HepG2 (cell line): ENCODE measurements around the gene LORICRIN. TPM values are rescaled to one million over a fixed set of nuclear protein-coding genes. Genes with fewer than 3 reads are reported as not detected.

Experiments used
- ATAC-seq: fragments of 200-7000 bp; cut with Tn5 transposase; 3 replicates; pipeline ENCODE4 v1.9.1; 2020; ENCODE audit warnings: mild to moderate bottlenecking, moderate library complexity
- BruUV-seq: library from RNA; stranded (reverse); fragments of 400-500 nt; replicated peaks from 2 replicates; lab custom pipeline; 2021; lab: Mats Ljungman, UMichigan
- CTCF ChIA-PET: fragments of 300-600 bp; formaldehyde crosslinking; extraction: SDS; loops from one replicate; lab custom pipeline; 2021; ENCODE audit warnings: low total read pairs, inconsistent platforms, low intra/inter-chr PET ratio; lab: Yijun Ruan, JAX
- POLR2A ChIA-PET: fragments of 350-600 bp; sonication (Branson Sonifier 250); formaldehyde crosslinking; loops from one replicate; lab custom pipeline; 2020; ENCODE audit warnings: antibody characterized with exemption, inconsistent platforms; lab: Yijun Ruan, JAX
- DNase-seq: peaks from one replicate; pipeline ENCODE4 v3.0.0-alpha.2; 2015; ENCODE audit warnings: low spot score
- FAIRE-seq: peaks from 3 replicates; lab custom pipeline; 2011; peaks lifted over from hg19 to GRCh38; lab: Jason Lieb, UNC
- H2AFZ ChIP-seq: one replicate; pipeline ENCODE4 v1.6.1; 2011; ENCODE audit warnings: low read length, inconsistent platforms
- H3K27ac ChIP-seq: fragments of 300-600 bp; 3 replicates; pipeline ENCODE4 v1.8.0; 2011; ENCODE audit warnings: mixed run types, mild to moderate bottlenecking, mixed read lengths, low read length, inconsistent platforms; ENCODE audit not compliant: insufficient read depth; ENCODE audit errors: extremely low read length
- H3K27me3 ChIP-seq, 2 experiments: fragments of 200-600 bp in 1 of 2; 2 replicates in 1 of 2; 3 replicates in 1 of 2; pipeline versions ENCODE4 v1.6.0 to v1.8.0; 2011; ENCODE audit warnings: low read length in 2 of 2, mild to moderate bottlenecking in 2 of 2, moderate library complexity in 2 of 2, inconsistent platforms in 1 of 2; ENCODE audit not compliant: insufficient read depth in 2 of 2, control insufficient read depth in 1 of 2
- H3K36me3 ChIP-seq, 2 experiments: fragments of 200-600 bp in 1 of 2; replicated peaks in 1 of 2; 2 replicates in 1 of 2; 3 replicates in 1 of 2; pipeline versions ENCODE4 v1.5.1 to v1.8.0; 2011; ENCODE audit warnings: low read length in 2 of 2, inconsistent platforms in 1 of 2; ENCODE audit not compliant: insufficient read depth in 2 of 2, control insufficient read depth in 1 of 2
- H3K4me1 ChIP-seq: 2 replicates; pipeline ENCODE4 v1.5.1; 2012; ENCODE audit warnings: low read length, inconsistent platforms; ENCODE audit not compliant: insufficient read depth
- H3K4me2 ChIP-seq: 2 replicates; pipeline ENCODE4 v1.6.0; 2011; ENCODE audit warnings: low read depth, low read length, inconsistent platforms
- H3K4me3 ChIP-seq, 3 experiments: fragments of 200-600 bp in 1 of 3; sonication (generic), shearing (Covaris generic) in 1 of 3; replicated peaks in 1 of 3; 2 replicates each; pipeline ENCODE4 v1.5.1; 2011 to 2016; ENCODE audit warnings: low read length in 3 of 3, inconsistent platforms in 2 of 3, low read depth in 2 of 3, mild to moderate bottlenecking in 2 of 3, control low read depth in 1 of 3, mixed read lengths in 1 of 3; ENCODE audit not compliant: insufficient read depth in 1 of 3
- H3K79me2 ChIP-seq: one replicate; pipeline ENCODE4 v1.6.1; 2011; ENCODE audit warnings: low read length, inconsistent platforms; ENCODE audit not compliant: insufficient read depth
- H3K9ac ChIP-seq: 2 replicates; pipeline ENCODE4 v1.6.0; 2011; ENCODE audit warnings: mild to moderate bottlenecking, low read depth, low read length, inconsistent platforms; ENCODE audit not compliant: insufficient read depth
- H3K9me3 ChIP-seq: 2 replicates; pipeline ENCODE4 v1.5.1; 2012; ENCODE audit warnings: mild to moderate bottlenecking, low read length
- H4K20me1 ChIP-seq: 2 replicates; pipeline ENCODE4 v1.6.0; 2011; ENCODE audit warnings: inconsistent platforms, mild to moderate bottlenecking, low read length, moderate library complexity; ENCODE audit not compliant: insufficient read depth
- CEBPG ChIP-seq: IDR thresholded peaks from 2 replicates; pipeline ENCODE4 v1.6.1; 2016
- CHD2 ChIP-seq: IDR thresholded peaks from 2 replicates; pipeline ENCODE4 v1.6.1; 2011; ENCODE audit warnings: low read depth, low read length, improper control_type of control experiment
- HOXA3 ChIP-seq: sonication (generic); formaldehyde crosslinking; IDR thresholded peaks from 2 replicates; pipeline ENCODE4 v1.5.0; 2020; ENCODE audit warnings: missing genetic modification reagents
- SP140L ChIP-seq: sonication (generic); formaldehyde crosslinking; IDR thresholded peaks from 2 replicates; pipeline ENCODE4 v1.4.0; 2020; ENCODE audit warnings: missing genetic modification reagents, borderline replicate concordance
- TIGD3 ChIP-seq: sonication (generic); formaldehyde crosslinking; IDR thresholded peaks from 2 replicates; pipeline ENCODE4 v1.5.1; 2020; ENCODE audit warnings: mild to moderate bottlenecking, missing genetic modification reagents, borderline replicate concordance
- TSC22D2 ChIP-seq: sonication (generic); formaldehyde crosslinking; IDR thresholded peaks from 2 replicates; pipeline ENCODE4 v1.5.1; 2020; ENCODE audit warnings: missing genetic modification reagents, mild to moderate bottlenecking, borderline replicate concordance
- ZBTB34 ChIP-seq: sonication (generic); formaldehyde crosslinking; IDR thresholded peaks from 2 replicates; pipeline ENCODE4 v1.8.0; 2022; ENCODE audit warnings: mild to moderate bottlenecking, missing genetic modification reagents
- ZBTB46 ChIP-seq: sonication (generic); formaldehyde crosslinking; IDR thresholded peaks from 2 replicates; pipeline ENCODE4 v1.4.0; 2020; ENCODE audit warnings: mild to moderate bottlenecking, missing genetic modification reagents, borderline replicate concordance
- ZNF639 ChIP-seq: conservative IDR thresholded peaks from 2 replicates; pipeline ENCODE4 v1.6.1; 2018; ENCODE audit warnings: missing genetic modification reagents
- ZNF652 ChIP-seq: IDR thresholded peaks from 2 replicates; pipeline ENCODE4 v1.6.1; 2016; ENCODE audit warnings: low read depth, borderline replicate concordance
- ZNF709 ChIP-seq: sonication (generic); formaldehyde crosslinking; IDR thresholded peaks from 2 replicates; pipeline ENCODE4 v1.5.0; 2020; ENCODE audit warnings: mild to moderate bottlenecking, missing genetic modification reagents
- ZNF841 ChIP-seq: sonication (generic); formaldehyde crosslinking; IDR thresholded peaks from 2 replicates; pipeline ENCODE4 v1.8.1; 2023; ENCODE audit warnings: missing genetic modification reagents, borderline replicate concordance
- WGBS: methylation state at CpG from one replicate; pipeline ENCODE4 v1.1.6; 2017; ENCODE audit warnings: low lambda C conversion rate; 5-methylcytosine and 5-hydroxymethylcytosine counted together
- in situ Hi-C: cut with HindIII; loops from 2 replicates; pipeline ENCODE4 v1.10.0; 2017; ENCODE audit warnings: low pct_unique_long_range_greater_than_20kb; ENCODE audit not compliant: extremely low pct_ligation_motif_present
- intact Hi-C: fragments of 100-400 bp; cut with micrococcal nuclease; formaldehyde crosslinking; loops from one replicate; pipeline ENCODE4 v1.10.0; 2022; ENCODE audit not compliant: unreplicated experiment
- polyA plus RNA-seq, 8 experiments: library from polyadenylated mRNA; depleted of rRNA in 3 of 8; stranded (reverse) in 7 of 8; unstranded in 1 of 8; fragments of >200 nt; fragmentation: Illumina TruSeq in 4 of 8; extraction: Trizol in 4 of 8; gene quantifications; 2 replicates each; pipeline versions ENCODE4 v1.2.1 to v1.2.3, GENCODE V29; 2011 to 2016; ENCODE audit warnings: low read depth in 4 of 8, missing spikeins in 1 of 8, mixed read lengths in 1 of 8; ENCODE audit not compliant: insufficient read depth in 1 of 8
- total RNA-seq, 5 experiments: library from RNA; depleted of rRNA; stranded (reverse); fragments of >200 nt; fragmentation: Illumina TruSeq; extraction: Trizol; gene quantifications; 2 replicates each; pipeline ENCODE4 v1.2.3, GENCODE V29; 2016; ENCODE audit warnings: low read depth in 1 of 5
- TF ChIP-seq, protein P1 (sequence below): IDR thresholded peaks from 2 replicates; pipeline ENCODE4 v1.6.1; 2016
- TF ChIP-seq, protein P2 (sequence below): sonication (generic); formaldehyde crosslinking; IDR thresholded peaks from 2 replicates; pipeline ENCODE4 v1.4.0; 2020; ENCODE audit warnings: missing genetic modification reagents

LORICRIN gene
- total and polyA plus RNA-seq, 2 of the 13 experiments (the other 11 are each of a cell fraction or from before 2014, with no cell fraction given), result not detected

DNA sequence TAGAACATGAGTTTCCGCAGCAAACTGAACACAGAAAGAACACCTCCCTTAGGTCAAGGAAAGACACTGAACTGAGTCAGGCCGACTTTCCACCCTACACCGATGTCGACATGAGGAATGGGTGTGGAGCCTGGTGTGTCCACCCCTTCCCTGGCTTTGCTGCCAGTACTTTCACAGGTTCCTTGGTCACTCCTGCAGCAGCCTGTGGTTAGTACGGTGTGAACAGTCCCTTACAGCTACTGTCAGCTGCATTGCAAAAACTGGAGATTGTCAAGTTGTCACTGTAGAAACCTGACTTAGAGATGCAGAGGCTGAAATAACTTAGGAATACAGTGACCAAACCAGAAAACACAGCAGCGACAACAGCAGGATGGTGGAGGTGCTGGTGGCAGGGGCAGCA, 46.2 kb downstream of the LORICRIN start:
- no peaks in the 10 kb centered on the region for H3K36me3 ChIP-seq
- POLR2A ChIA-PET, result no interaction called here
- no peak overlapping the region for H3K4me2 ChIP-seq
- 28% methylated on average over 6 of the region's 6 CpGs for WGBS
- in situ Hi-C loops (no loop called here), intact Hi-C loops (no loop called here)
- FAIRE-seq (no peak), DNase-seq (no peak), ATAC-seq (no peak)
- no peaks in the 10 kb centered on the region for H3K9me3 ChIP-seq
- no peak overlapping the region for H2AFZ ChIP-seq
- no peaks in the 10 kb centered on the region for H3K79me2 ChIP-seq
- H3K9ac ChIP-seq, result no peak overlapping the region
- H3K27ac ChIP-seq, result no peak overlapping the region
- peaks cover 3 to 11% of the 10 kb centered on the region in 2 experiments; a peak in 3 of 5 replicates for H3K27me3 ChIP-seq
- no peaks in the 10 kb centered on the region for H3K4me1 ChIP-seq
- no TSS peak for BruUV-seq
- TF ChIP-seq CHD2 (no peak), ZNF639 (no peak), TSC22D2 (no peak), ZNF841 (CRISPR knock-in tag) (no peak), SP140L (CRISPR knock-in tag) (no peak), TIGD3 (CRISPR knock-in tag) (no peak), CEBPG (CRISPR knock-in tag) (no peak), ZNF652 (CRISPR knock-in tag) (no peak), ZNF709 (CRISPR knock-in tag) (no peak), ZBTB34 (no peak), HOXA3 (CRISPR knock-in tag) (no peak), ZBTB46 (CRISPR knock-in tag) (no peak)
- TF ChIP-seq, protein P1, sequence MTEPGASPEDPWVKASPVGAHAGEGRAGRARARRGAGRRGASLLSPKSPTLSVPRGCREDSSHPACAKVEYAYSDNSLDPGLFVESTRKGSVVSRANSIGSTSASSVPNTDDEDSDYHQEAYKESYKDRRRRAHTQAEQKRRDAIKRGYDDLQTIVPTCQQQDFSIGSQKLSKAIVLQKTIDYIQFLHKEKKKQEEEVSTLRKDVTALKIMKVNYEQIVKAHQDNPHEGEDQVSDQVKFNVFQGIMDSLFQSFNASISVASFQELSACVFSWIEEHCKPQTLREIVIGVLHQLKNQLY, result no peak
- TF ChIP-seq, protein P2, sequence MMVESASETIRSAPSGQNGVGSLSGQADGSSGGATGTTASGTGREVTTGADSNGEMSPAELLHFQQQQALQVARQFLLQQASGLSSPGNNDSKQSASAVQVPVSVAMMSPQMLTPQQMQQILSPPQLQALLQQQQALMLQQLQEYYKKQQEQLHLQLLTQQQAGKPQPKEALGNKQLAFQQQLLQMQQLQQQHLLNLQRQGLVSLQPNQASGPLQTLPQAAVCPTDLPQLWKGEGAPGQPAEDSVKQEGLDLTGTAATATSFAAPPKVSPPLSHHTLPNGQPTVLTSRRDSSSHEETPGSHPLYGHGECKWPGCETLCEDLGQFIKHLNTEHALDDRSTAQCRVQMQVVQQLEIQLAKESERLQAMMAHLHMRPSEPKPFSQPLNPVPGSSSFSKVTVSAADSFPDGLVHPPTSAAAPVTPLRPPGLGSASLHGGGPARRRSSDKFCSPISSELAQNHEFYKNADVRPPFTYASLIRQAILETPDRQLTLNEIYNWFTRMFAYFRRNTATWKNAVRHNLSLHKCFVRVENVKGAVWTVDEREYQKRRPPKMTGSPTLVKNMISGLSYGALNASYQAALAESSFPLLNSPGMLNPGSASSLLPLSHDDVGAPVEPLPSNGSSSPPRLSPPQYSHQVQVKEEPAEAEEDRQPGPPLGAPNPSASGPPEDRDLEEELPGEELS, result no peak
- H4K20me1 ChIP-seq, result no peaks in the 10 kb centered on the region
- CTCF ChIA-PET, result no interaction called here
- no peak overlapping the region for H3K4me3 ChIP-seq
